HCT116 (cell line): ENCODE data around the gene MAP3K9. TPM values are rescaled to one million over a fixed set of nuclear protein-coding genes. Genes with fewer than 3 reads are reported as not detected.

Experiments used
- ATAC-seq: fragments of 200-7000 bp; cut with Tn5 transposase; 2 replicates; pipeline ENCODE4 v1.9.1; 2020; ENCODE audit warnings: mild to moderate bottlenecking, moderate library complexity
- BruUV-seq: library from RNA; stranded (reverse); fragments of 400-500 nt; replicated peaks from 2 replicates; lab custom pipeline; 2021; lab: Mats Ljungman, UMichigan
- CTCF ChIA-PET: fragments of 300-600 bp; sonication (Branson Sonifier 250); formaldehyde crosslinking; loops from one replicate; lab custom pipeline; 2021; ENCODE audit warnings: antibody characterized with exemption; lab: Charles Lee
- POLR2A ChIA-PET: fragments of 300-600, 350-600 bp; sonication (Branson Sonifier 250); formaldehyde crosslinking; loops from one replicate; lab custom pipeline; 2021; ENCODE audit warnings: antibody characterized with exemption; lab: Charles Lee
- RAD21 ChIA-PET, 2 experiments: fragments of 300-600 bp; sonication (Branson Sonifier 250); formaldehyde crosslinking; loops; one replicate each; lab custom pipeline; 2023; ENCODE audit warnings: low total read pairs in 2 of 2; ENCODE audit not compliant: uncharacterized antibody in 2 of 2, unreplicated experiment in 2 of 2, low non-redundant PET in 1 of 2; lab: Charles Lee
- DNase-seq: peaks from one replicate; pipeline ENCODE4 v3.0.0-alpha.2; 2010; ENCODE audit warnings: low read depth, low spot score
- H2AFZ ChIP-seq: fragments of 200-600 bp; shearing (Covaris generic), sonication (generic); 2 replicates; pipeline ENCODE4 v1.6.1; 2017; ENCODE audit warnings: low read depth, mixed run types, mixed read lengths, antibody characterized with exemption, low read length; ENCODE audit not compliant: poor library complexity, severe bottlenecking
- H3K27ac ChIP-seq: 2 replicates; pipeline ENCODE4 v1.5.1; 2012; ENCODE audit warnings: low read depth, low read length
- H3K27me3 ChIP-seq: fragments of 200-600 bp; sonication (generic); 2 replicates; pipeline ENCODE4 v1.6.1; 2016; ENCODE audit warnings: mixed run types, low read length, mixed read lengths; ENCODE audit not compliant: insufficient read depth
- H3K36me3 ChIP-seq, 2 experiments: fragments of 200-500 bp in 1 of 2; fragments of 200-600 bp in 1 of 2; sonication (Bioruptor generic) in 1 of 2; sonication (generic) in 1 of 2; 2 replicates each; pipeline versions ENCODE4 v1.5.1 to v1.6.1; 2014 to 2016; ENCODE audit warnings: low read length in 2 of 2, inconsistent platforms in 1 of 2, mixed read lengths in 1 of 2, mixed run types in 1 of 2; ENCODE audit not compliant: insufficient read depth in 2 of 2, control insufficient read depth in 1 of 2
- H3K4me1 ChIP-seq, 2 experiments: fragments of 200-600 bp in 1 of 2; sonication (generic) in 1 of 2; 2 replicates each; pipeline versions ENCODE4 v1.5.1 to v1.6.1; 2012 to 2017; ENCODE audit warnings: low read length in 2 of 2, inconsistent platforms in 1 of 2, mild to moderate bottlenecking in 1 of 2, mixed read lengths in 1 of 2, mixed run types in 1 of 2, moderate library complexity in 1 of 2; ENCODE audit not compliant: insufficient read depth in 2 of 2, control insufficient read depth in 1 of 2
- H3K4me2 ChIP-seq: fragments of 200-600 bp; sonication (generic); 2 replicates; pipeline ENCODE4 v1.6.1; 2017; ENCODE audit warnings: mixed run types, low read length, mixed read lengths
- H3K4me3 ChIP-seq, 2 experiments: fragments of 200-600 bp in 1 of 2; sonication (generic) in 1 of 2; replicated peaks in 1 of 2; 2 replicates each; pipeline ENCODE4 v1.5.1; 2011 to 2016; ENCODE audit warnings: low read length in 2 of 2, control low read depth in 1 of 2, low read depth in 1 of 2, mild to moderate bottlenecking in 1 of 2, mixed read lengths in 1 of 2, mixed run types in 1 of 2
- H3K79me2 ChIP-seq: fragments of 200-600 bp; sonication (generic); 2 replicates; pipeline ENCODE4 v1.6.1; 2017; ENCODE audit warnings: mild to moderate bottlenecking, mixed run types, low read length, moderate library complexity, mixed read lengths; ENCODE audit not compliant: insufficient read depth
- H3K9ac ChIP-seq: fragments of 200-600 bp; sonication (generic); 2 replicates; pipeline ENCODE4 v1.6.1; 2016; ENCODE audit warnings: low read length, mixed read lengths
- H3K9me2 ChIP-seq: fragments of 200-600 bp; sonication (generic), shearing (Covaris generic); 2 replicates; pipeline ENCODE4 v1.6.1; 2017; ENCODE audit warnings: mixed run types, mild to moderate bottlenecking, moderate library complexity; ENCODE audit not compliant: insufficient read depth
- H3K9me3 ChIP-seq, 2 experiments: fragments of 200-500 bp in 1 of 2; fragments of 200-600 bp in 1 of 2; sonication (Bioruptor generic) in 1 of 2; sonication (generic) in 1 of 2; 2 replicates each; pipeline ENCODE4 v1.6.1; 2014 to 2017; ENCODE audit warnings: low read length in 2 of 2, mixed read lengths in 2 of 2, inconsistent platforms in 1 of 2, low read depth in 1 of 2, mild to moderate bottlenecking in 1 of 2, mixed run types in 1 of 2, moderate library complexity in 1 of 2; ENCODE audit not compliant: control insufficient read depth in 1 of 2, insufficient read depth in 1 of 2
- H4K20me1 ChIP-seq: fragments of 200-600 bp; sonication (generic), shearing (Covaris generic); 2 replicates; pipeline ENCODE4 v1.6.1; 2017; ENCODE audit warnings: mixed run types, mild to moderate bottlenecking, moderate library complexity; ENCODE audit not compliant: insufficient read depth
- CBX3 ChIP-seq: IDR thresholded peaks from 2 replicates; pipeline ENCODE4 v1.6.1; 2012; ENCODE audit warnings: low read depth
- EGR1 ChIP-seq: IDR thresholded peaks from 2 replicates; pipeline ENCODE4 v1.6.1; 2012; ENCODE audit warnings: low read depth
- ELF1 ChIP-seq: IDR thresholded peaks from 2 replicates; pipeline ENCODE4 v1.6.1; 2012; ENCODE audit warnings: low read depth, borderline replicate concordance
- EZH2 ChIP-seq: fragments of 200-600 bp; sonication (generic); IDR thresholded peaks from 2 replicates; pipeline ENCODE4 v1.6.1; 2017; ENCODE audit warnings: antibody characterized with exemption, mixed run types
- EZH2phosphoT487 ChIP-seq: fragments of 200-600 bp; IDR thresholded peaks from 2 replicates; pipeline ENCODE4 v1.6.1; 2018; ENCODE audit warnings: antibody characterized with exemption, borderline replicate concordance
- FOSL1 ChIP-seq: IDR thresholded peaks from 2 replicates; pipeline ENCODE4 v1.6.1; 2012; ENCODE audit warnings: low read depth
- POLR2A ChIP-seq: IDR thresholded peaks from 2 replicates; pipeline ENCODE4 v1.7.0; 2011; ENCODE audit warnings: borderline replicate concordance; ENCODE audit not compliant: insufficient read depth, insufficient read length; ENCODE audit errors: extremely low read depth
- RAD21 ChIP-seq: IDR thresholded peaks from 2 replicates; pipeline ENCODE4 v1.6.1; 2012; ENCODE audit warnings: low read depth, mild to moderate bottlenecking
- SIN3A ChIP-seq: IDR thresholded peaks from 2 replicates; pipeline ENCODE4 v1.6.1; 2012; ENCODE audit warnings: low read depth
- SP1 ChIP-seq: IDR thresholded peaks from 2 replicates; pipeline ENCODE4 v1.6.1; 2012; ENCODE audit warnings: low read depth
- SRF ChIP-seq: IDR thresholded peaks from 2 replicates; pipeline ENCODE4 v1.6.1; 2012; ENCODE audit warnings: low read depth
- YY1 ChIP-seq: IDR thresholded peaks from 2 replicates; pipeline ENCODE4 v1.6.1; 2011; ENCODE audit warnings: low read length, low read depth, moderate library complexity, mild to moderate bottlenecking; ENCODE audit not compliant: insufficient replicate concordance; ENCODE audit errors: extremely low read depth
- ZFX ChIP-seq: fragments of 450-650 bp; IDR thresholded peaks from 2 replicates; pipeline ENCODE4 v1.6.1; 2017
- ZNF274 ChIP-seq: fragments of 200-500 bp; sonication (Bioruptor generic); IDR thresholded peaks from 2 replicates; pipeline ENCODE4 v1.6.1; 2014; ENCODE audit warnings: mild to moderate bottlenecking, low read depth, low read length, inconsistent platforms
- intact Hi-C: fragments of 100-400 bp; cut with micrococcal nuclease; formaldehyde crosslinking; loops from 2 replicates; pipeline ENCODE4 v1.10.0; 2022
- total RNA-seq: library from RNA; stranded (reverse); gene quantifications from one replicate; pipeline ENCODE4 v1.2.1, GENCODE V29; 2021; ENCODE audit not compliant: unreplicated experiment
- TF ChIP-seq, protein P1 (sequence below): IDR thresholded peaks from 2 replicates; pipeline ENCODE4 v1.6.1; 2011; ENCODE audit warnings: mild to moderate bottlenecking, low read length, moderate library complexity; ENCODE audit not compliant: insufficient replicate concordance; ENCODE audit errors: extremely low read depth
- TF ChIP-seq, protein P2 (sequence below): IDR thresholded peaks from 2 replicates; pipeline ENCODE4 v1.6.1; 2012
- TF ChIP-seq, protein P3 (sequence below), 3 experiments: fragments of 200-600 bp in 1 of 3; sonication (generic) in 1 of 3; IDR thresholded peaks in 2 of 3; conservative IDR thresholded peaks in 1 of 3; 2 replicates each; pipeline ENCODE4 v1.5.1; 2012 to 2017; ENCODE audit warnings: low read depth in 2 of 3, low read length in 2 of 3, antibody characterized with exemption in 1 of 3, borderline replicate concordance in 1 of 3, control low read depth in 1 of 3, mild to moderate bottlenecking in 1 of 3, mixed read lengths in 1 of 3, mixed run types in 1 of 3, moderate library complexity in 1 of 3; ENCODE audit not compliant: insufficient read depth in 1 of 3

MAP3K9 gene
- total RNA-seq, 1 experiment from 2014 or later: 11.7 TPM

- peaks cover 3% of the 10 kb centered on the region; the same call in 1 of the 2 replicates for H4K20me1 ChIP-seq
- no peak overlapping the region for H2AFZ ChIP-seq
- no peaks in the 10 kb centered on the region for H3K27me3 ChIP-seq
- peaks cover 0 to 27% of the 10 kb centered on the region in 2 experiments; a peak in 2 of 4 replicates for H3K4me1 ChIP-seq
- peaks cover 45% of the 10 kb centered on the region for H3K79me2 ChIP-seq
- H3K4me2 ChIP-seq: no peak overlapping the region
- no TSS peak for BruUV-seq
- ATAC-seq (no peak), DNase-seq (no peak)
- no peaks in the 10 kb centered on the region for H3K36me3 ChIP-seq
- ChIA-PET RAD21 (no interaction called here), POLR2A (no interaction called here), CTCF (no interaction called here)
- H3K9me2 ChIP-seq: no peaks in the 10 kb centered on the region
- H3K9me3 ChIP-seq: no peaks in the 10 kb centered on the region
- intact Hi-C loops: no loop called here
- H3K4me3 ChIP-seq: no peak overlapping the region
- no peak overlapping the region for H3K9ac ChIP-seq
- no peak for TF ChIP-seq ELF1
- TF ChIP-seq EZH2phosphoT487: no peak
- TF ChIP-seq EZH2: no peak
- TF ChIP-seq YY1: no peak
- TF ChIP-seq CBX3: no peak
- no peak for TF ChIP-seq SIN3A
- TF ChIP-seq SP1: no peak
- TF ChIP-seq POLR2A: no peak
- no peak for TF ChIP-seq RAD21
- TF ChIP-seq, protein P1, sequence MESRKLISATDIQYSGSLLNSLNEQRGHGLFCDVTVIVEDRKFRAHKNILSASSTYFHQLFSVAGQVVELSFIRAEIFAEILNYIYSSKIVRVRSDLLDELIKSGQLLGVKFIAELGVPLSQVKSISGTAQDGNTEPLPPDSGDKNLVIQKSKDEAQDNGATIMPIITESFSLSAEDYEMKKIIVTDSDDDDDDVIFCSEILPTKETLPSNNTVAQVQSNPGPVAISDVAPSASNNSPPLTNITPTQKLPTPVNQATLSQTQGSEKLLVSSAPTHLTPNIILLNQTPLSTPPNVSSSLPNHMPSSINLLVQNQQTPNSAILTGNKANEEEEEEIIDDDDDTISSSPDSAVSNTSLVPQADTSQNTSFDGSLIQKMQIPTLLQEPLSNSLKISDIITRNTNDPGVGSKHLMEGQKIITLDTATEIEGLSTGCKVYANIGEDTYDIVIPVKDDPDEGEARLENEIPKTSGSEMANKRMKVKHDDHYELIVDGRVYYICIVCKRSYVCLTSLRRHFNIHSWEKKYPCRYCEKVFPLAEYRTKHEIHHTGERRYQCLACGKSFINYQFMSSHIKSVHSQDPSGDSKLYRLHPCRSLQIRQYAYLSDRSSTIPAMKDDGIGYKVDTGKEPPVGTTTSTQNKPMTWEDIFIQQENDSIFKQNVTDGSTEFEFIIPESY: no peak
- TF ChIP-seq SRF: no peak
- TF ChIP-seq EGR1: no peak
- no peak for TF ChIP-seq FOSL1
- TF ChIP-seq, protein P2, sequence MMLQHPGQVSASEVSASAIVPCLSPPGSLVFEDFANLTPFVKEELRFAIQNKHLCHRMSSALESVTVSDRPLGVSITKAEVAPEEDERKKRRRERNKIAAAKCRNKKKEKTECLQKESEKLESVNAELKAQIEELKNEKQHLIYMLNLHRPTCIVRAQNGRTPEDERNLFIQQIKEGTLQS: no peak
- TF ChIP-seq ZFX: no peak; the same call in 1 of the 2 replicates
- no peak for TF ChIP-seq ZNF274
- TF ChIP-seq, protein P3, sequence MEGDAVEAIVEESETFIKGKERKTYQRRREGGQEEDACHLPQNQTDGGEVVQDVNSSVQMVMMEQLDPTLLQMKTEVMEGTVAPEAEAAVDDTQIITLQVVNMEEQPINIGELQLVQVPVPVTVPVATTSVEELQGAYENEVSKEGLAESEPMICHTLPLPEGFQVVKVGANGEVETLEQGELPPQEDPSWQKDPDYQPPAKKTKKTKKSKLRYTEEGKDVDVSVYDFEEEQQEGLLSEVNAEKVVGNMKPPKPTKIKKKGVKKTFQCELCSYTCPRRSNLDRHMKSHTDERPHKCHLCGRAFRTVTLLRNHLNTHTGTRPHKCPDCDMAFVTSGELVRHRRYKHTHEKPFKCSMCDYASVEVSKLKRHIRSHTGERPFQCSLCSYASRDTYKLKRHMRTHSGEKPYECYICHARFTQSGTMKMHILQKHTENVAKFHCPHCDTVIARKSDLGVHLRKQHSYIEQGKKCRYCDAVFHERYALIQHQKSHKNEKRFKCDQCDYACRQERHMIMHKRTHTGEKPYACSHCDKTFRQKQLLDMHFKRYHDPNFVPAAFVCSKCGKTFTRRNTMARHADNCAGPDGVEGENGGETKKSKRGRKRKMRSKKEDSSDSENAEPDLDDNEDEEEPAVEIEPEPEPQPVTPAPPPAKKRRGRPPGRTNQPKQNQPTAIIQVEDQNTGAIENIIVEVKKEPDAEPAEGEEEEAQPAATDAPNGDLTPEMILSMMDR (IDR thresholded peaks at IDR 0.05 in 2 of 3, conservative IDR thresholded peaks at IDR 0.05 in 1 of 3; ENCODE audit: borderline replicate concordance in 1 of 3, insufficient read depth in 1 of 3, low read depth in 2 of 3, low read length in 2 of 3): no peak
- no peak overlapping the region for H3K27ac ChIP-seq
Measured at GRCh38 chr14:70773182-70773862, 36.0 kb downstream of the MAP3K9 start.
